Gastroesophageal sphincter (tissue), 4 donors: ENCODE data around the gene INO80B. TPM values are rescaled to one million over a fixed set of nuclear protein-coding genes. Genes with fewer than 3 reads are reported as not detected.
"Not testable (repeated sequence)": the region's sequence is repeated elsewhere in the genome, so short reads cannot be mapped to it uniquely, and the experiment has no call there.

Experiments used
- ATAC-seq: fragments of 150-250 bp; one replicate; pipeline ENCODE4 v1.9.1; 2016; ENCODE audit warnings: mild to moderate bottlenecking, moderate library complexity
- H3K27ac ChIP-seq, 4 donors: fragments of 200-600 bp; sonication (generic) in 3 of 4; 1 replicate in 3 of 4; 2 replicates in 1 of 4; pipeline ENCODE4 v1.5.1; 2016 to 2019
- H3K27me3 ChIP-seq: fragments of 200-600 bp; sonication (generic); one replicate; pipeline ENCODE4 v1.5.1; 2019
- H3K36me3 ChIP-seq, 2 donors: fragments of 200-600 bp; sonication (generic); one replicate each; pipeline ENCODE4 v1.5.1; 2019; ENCODE audit warnings: control low read depth in 1 of 2
- H3K4me1 ChIP-seq, 3 donors: fragments of 200-600 bp; sonication (generic); 1 replicate in 2 of 3; 2 replicates in 1 of 3; pipeline ENCODE4 v1.5.1; 2016 to 2019; ENCODE audit warnings: control low read depth in 2 of 3
- H3K4me3 ChIP-seq, 2 donors: fragments of 200-600 bp; sonication (generic); one replicate each; pipeline ENCODE4 v1.5.1; 2019; ENCODE audit warnings: mild to moderate bottlenecking in 1 of 2, moderate library complexity in 1 of 2
- H3K9me3 ChIP-seq, 3 donors: fragments of 200-600 bp; sonication (generic); one replicate each; pipeline ENCODE4 v1.5.1; 2017 to 2019; ENCODE audit warnings: control low read depth in 2 of 3
- CTCF ChIP-seq, 4 experiments: fragments of 200-600 bp in 2 of 4; fragments of 450-650 bp in 2 of 4; sonication (generic) in 1 of 4; IDR thresholded peaks; one replicate each; pipeline ENCODE4 v1.5.1; 2017 to 2019; ENCODE audit warnings: antibody characterized with exemption in 4 of 4, mild to moderate bottlenecking in 2 of 4, moderate library complexity in 2 of 4
- EP300 ChIP-seq: sonication (generic); formaldehyde crosslinking; IDR thresholded peaks from one replicate; pipeline ENCODE4 v1.6.1; 2017; ENCODE audit warnings: antibody characterized with exemption, mild to moderate bottlenecking
- POLR2A ChIP-seq, 2 donors: fragments of 450-650 bp; IDR thresholded peaks; one replicate each; pipeline ENCODE4 v1.6.1; 2017; ENCODE audit warnings: antibody characterized with exemption in 2 of 2, mild to moderate bottlenecking in 2 of 2, moderate library complexity in 1 of 2
- POLR2AphosphoS5 ChIP-seq: sonication (generic); formaldehyde crosslinking; IDR thresholded peaks from one replicate; pipeline ENCODE4 v1.6.1; 2017; ENCODE audit warnings: antibody characterized with exemption
- WGBS, 2 donors: methylation state at CpG; one replicate each; pipeline ENCODE4 v1.1.5; 2018; ENCODE audit warnings: low coverage in 1 of 2; 5-methylcytosine and 5-hydroxymethylcytosine counted together
- total RNA-seq, 4 donors: library from RNA; depleted of rRNA; stranded (reverse); fragments of >200 nt; gene quantifications; one replicate each; pipeline ENCODE4 v1.1.0, GENCODE V29; 2016

Gene INO80B
- total RNA-seq, 4 donors from 2014 or later: 14.3 to 26.4 (median 19.2) TPM

- no peak for ATAC-seq
- WGBS, 2 donors: 80% methylated on average over 1 of the region's 3 CpGs; no CpG with 5 or more reads in 1 of the 2 donors
- H3K4me1 ChIP-seq: peaks cover 0 to 43% (median 19%) of the 10 kb centered on the region in 3 donors
- H3K4me3 ChIP-seq: peak overlapping the region; percentile 57 to 90
- TF ChIP-seq EP300: no peak
- TF ChIP-seq CTCF (IDR thresholded peaks at IDR 0.05): no peak
- no peak for TF ChIP-seq POLR2AphosphoS5
- TF ChIP-seq POLR2A (IDR thresholded peaks at IDR 0.05): no peak
- no peaks in the 10 kb centered on the region for H3K27me3 ChIP-seq
- peak overlapping the region in 3 of 4 donors; percentile 87 to 97 (median 88) for H3K27ac ChIP-seq
- peaks cover 0 to 73% of the 10 kb centered on the region in 2 donors for H3K36me3 ChIP-seq
- no peaks in the 10 kb centered on the region for H3K9me3 ChIP-seq
Observed at GRCh38 chr2:74481431-74481830, 26.5 kb downstream of the INO80B start.

GRCh38 chr2:74481961-74482800, 27.3 kb downstream of the INO80B start:
- no CpG with 5 or more reads among the region's 80 CpGs for WGBS, 2 donors
- peak; percentile 62 for ATAC-seq
- Histone ChIP-seq H3K4me3 (peak overlapping the region; percentile 57 to 90), H3K27me3 (no peaks in the 10 kb centered on the region), H3K36me3 (peaks cover 0 to 73% of the 10 kb centered on the region in 2 donors), H3K27ac (peak overlapping the region; percentile 54 to 97 (median 88)), H3K4me1 (peaks cover 0 to 43% (median 19%) of the 10 kb centered on the region in 3 donors), H3K9me3 (no peaks in the 10 kb centered on the region)
- TF ChIP-seq POLR2AphosphoS5: no peak
- TF ChIP-seq EP300: no peak
- TF ChIP-seq POLR2A (IDR thresholded peaks at IDR 0.05): no peak
- TF ChIP-seq CTCF (IDR thresholded peaks at IDR 0.05): no peak

GRCh38 chr2:74482801-74483674, 28.2 kb downstream of the INO80B start, which contains the start of the genes CCDC142 and TTC31:
CCDC142 (minus strand) TSS chr2:74482998; CDS start chr2:74482837, 161 bp downstream.
TTC31 (plus strand) TSS chr2:74483081; CDS start chr2:74483096, 15 bp downstream.
- TF ChIP-seq EP300 (no peak), POLR2AphosphoS5 (peak; percentile 75), POLR2A (IDR thresholded peaks at IDR 0.05) (peak in 1 of 2 donors; percentile 48), CTCF (IDR thresholded peaks at IDR 0.05) (peak in 3 of 4 experiments; percentile 80 to 88 (median 87))
- peak; percentile 98 for ATAC-seq
- peak within 1 kb of the TSS; percentile 57 to 90 for H3K4me3 ChIP-seq
- no peaks in the 10 kb centered on the region for H3K27me3 ChIP-seq
- no peaks in the 10 kb centered on the region for H3K9me3 ChIP-seq
- peaks cover 0 to 43% (median 19%) of the 10 kb centered on the region in 3 donors for H3K4me1 ChIP-seq
- WGBS, 2 donors: 0% methylated on average over 8 of the region's 50 CpGs; no CpG with 5 or more reads in 1 of the 2 donors
- peak within 1 kb of the TSS; percentile 54 to 97 (median 88) for H3K27ac ChIP-seq
- peaks cover 0 to 73% of the 10 kb centered on the region in 2 donors for H3K36me3 ChIP-seq

- ATAC-seq, H3K9me3 ChIP-seq, H3K27me3 ChIP-seq: not testable (repeated sequence)
- H3K4me3 ChIP-seq: peak overlapping the region; percentile 57 to 90
- H3K36me3 ChIP-seq: peaks cover 0 to 73% of the 10 kb centered on the region in 2 donors
- 72 to 90% methylated on average over 8 to 16 of the region's 19 CpGs for WGBS, 2 donors
- peak overlapping the region in 2 of 4 donors; percentile 87 to 88 for H3K27ac ChIP-seq
- peaks cover 0 to 43% (median 19%) of the 10 kb centered on the region in 3 donors for H3K4me1 ChIP-seq
Observed at GRCh38 chr2:74483675-74484164, 28.8 kb downstream of the INO80B start.

- no peak overlapping the region for H3K4me3 ChIP-seq
- no peaks in the 10 kb centered on the region for H3K9me3 ChIP-seq
- H3K27me3 ChIP-seq: no peaks in the 10 kb centered on the region
- H3K4me1 ChIP-seq: peaks cover 0 to 27% (median 16%) of the 10 kb centered on the region in 3 donors
- peaks cover 0 to 73% of the 10 kb centered on the region in 2 donors for H3K36me3 ChIP-seq
- TF ChIP-seq POLR2A (IDR thresholded peaks at IDR 0.05): no peak
- no peak for TF ChIP-seq EP300
- no peak for ATAC-seq
- WGBS, 2 donors: 75 to 100% methylated on average over 1 to 2 of the region's 2 CpGs
- no peak overlapping the region for H3K27ac ChIP-seq
Observed at GRCh38 chr2:74486141-74486540, 31.3 kb downstream of the INO80B start.
